Measurements from ENCODE around the gene TCFL5.

GRCh38 chr20:62832951-62833391, 28.7 kb downstream of the TCFL5 start:
- no peak for TF ChIP-seq CTCF (IDR thresholded peaks at IDR 0.05)
- no peak for TF ChIP-seq POLR2AphosphoS5 (IDR thresholded peaks at IDR 0.05)
